ENCODE data around the gene PHPT1. TPM values are rescaled to one million over a fixed set of nuclear protein-coding genes. Genes with fewer than 3 reads are reported as not detected.

The PHPT1 gene
- total RNA-seq, 1 donor from 2014 or later, result 93.6 TPM

DNA sequence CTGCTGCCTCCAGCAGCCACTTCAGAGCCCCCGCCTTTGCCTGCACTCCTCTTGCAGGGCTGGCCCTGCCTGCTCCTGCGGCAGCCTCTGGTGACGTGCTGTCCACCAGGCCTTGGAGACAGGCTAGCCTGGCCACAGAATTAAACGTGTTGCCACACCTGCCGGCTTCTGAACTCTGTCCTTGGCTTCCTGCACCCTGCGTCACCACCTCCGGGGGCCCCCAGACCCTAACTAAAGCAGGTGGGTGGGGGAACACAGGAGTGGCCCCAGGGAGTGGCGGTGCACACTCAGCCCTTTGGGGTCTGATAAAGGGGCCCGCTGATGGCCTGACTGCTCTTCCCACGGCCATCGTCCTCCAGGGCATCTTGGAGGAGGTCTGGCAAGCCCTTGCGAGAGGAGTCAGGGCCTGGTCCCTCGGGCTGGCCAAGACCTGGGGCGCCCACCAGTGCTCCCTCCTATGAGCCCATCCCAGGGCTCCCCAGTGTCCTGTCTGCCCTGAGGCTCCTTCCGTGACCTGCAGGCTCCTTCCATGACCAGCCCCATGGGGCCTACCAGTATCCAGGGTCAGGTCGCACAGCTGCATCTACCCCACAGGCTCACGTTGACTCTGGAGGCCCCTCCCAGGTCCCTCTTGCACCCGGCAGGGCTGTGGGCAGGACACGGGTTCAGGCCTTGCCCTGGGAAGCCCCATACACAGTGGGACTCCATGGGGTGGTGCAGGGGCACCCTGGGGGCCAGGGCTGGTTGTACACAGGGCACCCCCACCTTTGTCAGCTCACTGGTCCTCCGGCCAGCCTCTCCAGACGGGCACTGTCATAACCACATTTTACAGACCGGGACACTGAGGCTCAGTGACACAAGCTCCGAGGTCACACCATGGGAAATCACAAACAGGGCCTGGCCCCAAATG lies 1.9 kb downstream of the PHPT1 start:
- intact Hi-C loops (cut with DNase I), result no loop called here
- Histone ChIP-seq H3K4me3 (no peak overlapping the region), H3K4me1 (peaks cover 27% of the 10 kb centered on the region), H3K36me3 (peaks cover 16% of the 10 kb centered on the region), H3K27me3 (ENCODE audit: low read depth) (peaks cover 5% of the 10 kb centered on the region), H3K9me3 (no peaks in the 10 kb centered on the region), H3K27ac (no peak overlapping the region)
- TF ChIP-seq, protein P1, sequence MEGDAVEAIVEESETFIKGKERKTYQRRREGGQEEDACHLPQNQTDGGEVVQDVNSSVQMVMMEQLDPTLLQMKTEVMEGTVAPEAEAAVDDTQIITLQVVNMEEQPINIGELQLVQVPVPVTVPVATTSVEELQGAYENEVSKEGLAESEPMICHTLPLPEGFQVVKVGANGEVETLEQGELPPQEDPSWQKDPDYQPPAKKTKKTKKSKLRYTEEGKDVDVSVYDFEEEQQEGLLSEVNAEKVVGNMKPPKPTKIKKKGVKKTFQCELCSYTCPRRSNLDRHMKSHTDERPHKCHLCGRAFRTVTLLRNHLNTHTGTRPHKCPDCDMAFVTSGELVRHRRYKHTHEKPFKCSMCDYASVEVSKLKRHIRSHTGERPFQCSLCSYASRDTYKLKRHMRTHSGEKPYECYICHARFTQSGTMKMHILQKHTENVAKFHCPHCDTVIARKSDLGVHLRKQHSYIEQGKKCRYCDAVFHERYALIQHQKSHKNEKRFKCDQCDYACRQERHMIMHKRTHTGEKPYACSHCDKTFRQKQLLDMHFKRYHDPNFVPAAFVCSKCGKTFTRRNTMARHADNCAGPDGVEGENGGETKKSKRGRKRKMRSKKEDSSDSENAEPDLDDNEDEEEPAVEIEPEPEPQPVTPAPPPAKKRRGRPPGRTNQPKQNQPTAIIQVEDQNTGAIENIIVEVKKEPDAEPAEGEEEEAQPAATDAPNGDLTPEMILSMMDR (IDR thresholded peaks at IDR 0.05), result no peak
- no peak for ATAC-seq
- no peak for DNase-seq

DNA sequence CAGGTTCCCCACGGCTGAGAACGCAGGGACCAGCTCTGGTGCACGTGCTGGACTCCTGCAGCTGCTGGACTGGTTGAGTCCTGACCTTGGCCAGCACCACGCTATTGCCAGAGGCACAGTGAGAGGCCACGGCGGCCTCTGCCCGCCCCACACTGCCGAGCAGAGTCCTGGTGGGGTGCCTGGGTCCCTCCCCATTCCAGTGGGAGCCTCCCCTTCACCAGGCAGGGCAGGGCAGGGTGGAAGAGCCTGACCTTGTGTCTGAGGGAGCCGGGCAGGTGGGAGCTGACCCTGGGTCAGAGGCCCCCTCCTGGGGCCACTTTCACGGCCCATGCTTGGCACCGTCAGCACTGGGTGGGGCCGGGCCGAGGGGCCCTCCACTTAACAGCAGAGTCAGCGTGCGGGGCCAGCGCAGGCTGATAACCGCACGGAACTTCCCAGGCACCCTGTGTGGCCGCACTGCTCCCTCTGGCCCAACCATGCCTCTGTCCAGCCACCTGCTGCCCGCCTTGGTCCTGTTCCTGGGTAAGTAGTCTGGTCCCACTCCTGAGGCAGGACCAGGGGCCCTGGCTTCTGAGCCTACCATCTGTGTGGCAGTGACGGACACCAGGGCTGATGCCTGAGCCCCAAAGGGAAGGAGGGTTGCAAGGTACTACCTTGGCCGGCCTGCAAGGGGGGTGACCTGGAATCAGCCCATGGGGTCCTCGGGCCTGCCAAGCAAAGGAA lies 2.9 kb downstream of the PHPT1 start, which contains the start of gene MAMDC4:
TSS of gene MAMDC4 (plus strand) at position 406 of the 723 bp plus-strand sequence. CDS start at position 477, 71 bp downstream.
- peaks cover 16% of the 10 kb centered on the region for H3K36me3 ChIP-seq
- TF ChIP-seq, protein P1 (IDR thresholded peaks at IDR 0.05), result no peak
- H3K27ac ChIP-seq, result no peak within 1 kb of the TSS
- no peaks in the 10 kb centered on the region for H3K9me3 ChIP-seq
- intact Hi-C loops (cut with DNase I), result no loop called here
- H3K27me3 ChIP-seq (ENCODE audit: low read depth), result no peaks in the 10 kb centered on the region
- ATAC-seq, result no peak
- no peak within 1 kb of the TSS for H3K4me3 ChIP-seq
- DNase-seq, result no peak
- H3K4me1 ChIP-seq, result peaks cover 25% of the 10 kb centered on the region

DNA sequence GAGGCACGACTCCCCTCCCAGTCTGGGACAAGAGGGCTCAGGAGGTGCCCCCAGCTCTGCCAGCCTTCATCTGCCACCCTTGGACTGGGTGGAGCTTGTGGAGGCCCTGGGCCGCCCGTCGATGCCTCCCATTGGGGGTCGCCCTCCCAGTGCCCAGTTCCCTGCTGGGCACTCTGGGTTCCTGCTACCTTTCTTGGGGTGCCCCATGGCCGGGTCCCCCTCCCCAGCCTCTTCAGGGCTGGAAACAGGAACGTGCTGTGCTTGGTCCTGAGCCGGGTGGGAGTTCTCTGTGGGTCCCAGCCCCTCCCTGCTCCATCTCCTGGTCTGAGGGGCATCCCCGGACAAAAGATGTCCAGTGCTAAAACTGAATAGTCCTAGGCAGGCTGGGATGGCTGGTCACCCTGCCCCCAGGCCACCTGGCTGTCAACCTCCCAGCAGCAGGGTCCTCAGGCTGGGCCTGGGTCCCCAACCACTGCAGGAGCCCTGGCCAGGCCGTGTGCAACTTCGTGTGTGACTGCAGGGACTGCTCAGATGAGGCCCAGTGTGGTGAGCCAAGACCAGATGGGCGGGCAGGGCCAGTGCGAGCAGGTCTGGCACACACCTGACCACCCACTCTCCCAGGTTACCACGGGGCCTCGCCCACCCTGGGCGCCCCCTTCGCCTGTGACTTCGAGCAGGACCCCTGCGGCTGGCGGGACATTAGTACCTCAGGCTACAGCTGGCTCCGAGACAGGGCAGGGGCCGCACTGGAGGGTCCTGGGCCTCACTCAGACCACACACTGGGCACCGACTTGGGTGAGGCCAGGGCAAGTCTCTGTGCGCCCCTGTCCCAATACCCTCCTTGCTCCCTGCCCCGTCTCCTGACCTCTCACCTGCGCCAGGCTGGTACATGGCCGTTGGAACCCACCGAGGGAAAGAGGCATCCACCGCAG lies 3.7 kb downstream of the PHPT1 start:
- ATAC-seq (no peak), DNase-seq (no peak)
- TF ChIP-seq, protein P1 (IDR thresholded peaks at IDR 0.05), result no peak
- H3K27ac ChIP-seq, result no peak overlapping the region
- peaks cover 16% of the 10 kb centered on the region for H3K36me3 ChIP-seq
- no peaks in the 10 kb centered on the region for H3K9me3 ChIP-seq
- no peaks in the 10 kb centered on the region for H3K27me3 ChIP-seq (ENCODE audit: low read depth)
- peaks cover 19% of the 10 kb centered on the region for H3K4me1 ChIP-seq
- H3K4me3 ChIP-seq, result no peak overlapping the region
- intact Hi-C loops (cut with DNase I), result no loop called here

DNA sequence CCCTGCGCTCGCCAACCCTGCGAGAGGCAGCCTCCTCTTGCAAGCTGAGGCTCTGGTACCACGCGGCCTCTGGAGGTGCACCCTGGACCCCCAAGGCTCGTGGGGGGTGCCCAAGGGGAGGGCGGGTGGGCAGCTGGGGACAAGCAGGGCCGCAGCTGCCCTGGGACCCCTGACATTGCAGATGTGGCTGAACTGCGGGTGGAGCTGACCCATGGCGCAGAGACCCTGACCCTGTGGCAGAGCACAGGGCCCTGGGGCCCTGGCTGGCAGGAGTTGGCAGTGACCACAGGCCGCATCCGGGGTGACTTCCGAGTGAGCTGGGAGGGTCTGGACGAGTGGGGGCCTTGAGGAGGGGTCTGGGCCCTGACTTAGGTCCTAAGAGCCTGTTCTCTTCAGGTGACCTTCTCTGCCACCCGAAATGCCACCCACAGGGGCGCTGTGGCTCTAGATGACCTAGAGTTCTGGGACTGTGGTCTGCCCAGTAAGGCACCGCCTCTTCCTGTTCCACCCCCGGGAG lies 4.4 kb downstream of the PHPT1 start:
- intact Hi-C loops (cut with DNase I), result no loop called here
- no peak for DNase-seq
- peaks cover 16% of the 10 kb centered on the region for H3K36me3 ChIP-seq

More for the DNA sequence above, 4.4 kb downstream of the PHPT1 start:
- Histone ChIP-seq H3K27ac (no peak overlapping the region), H3K9me3 (no peaks in the 10 kb centered on the region), H3K4me3 (no peak overlapping the region), H3K4me1 (peaks cover 17% of the 10 kb centered on the region), H3K27me3 (ENCODE audit: low read depth) (no peaks in the 10 kb centered on the region)
- TF ChIP-seq, protein P1 (IDR thresholded peaks at IDR 0.05), result no peak
- no peak for ATAC-seq
